ENCODE results near the gene RAB27B.
"Not testable (repeated sequence)": the region's sequence is repeated elsewhere in the genome, so short reads cannot be mapped to it uniquely, and the experiment has no call there.

The RAB27B gene

DNA sequence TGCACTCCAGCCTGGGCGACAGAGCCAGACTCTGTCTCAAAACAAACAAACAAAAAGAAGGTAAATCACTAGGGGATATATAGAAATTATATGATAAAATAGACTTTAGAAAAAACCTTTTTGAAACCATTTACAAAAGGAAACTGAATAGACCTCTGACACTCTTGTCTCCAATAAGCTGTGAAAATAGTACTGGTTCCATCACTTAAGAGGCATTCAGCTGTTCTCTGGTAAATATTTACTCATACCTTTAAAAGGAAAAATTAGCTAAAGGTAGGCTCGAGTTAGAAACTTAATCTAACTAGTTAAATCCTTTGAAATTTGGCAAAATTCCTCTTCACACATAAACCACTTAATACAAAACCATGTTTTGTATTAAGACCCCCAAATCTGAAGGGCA lies 21.4 kb downstream of the RAB27B start:
- no peak overlapping the region for H3K4me3 ChIP-seq (ENCODE audit: low read depth, low read length)
- no peak for DNase-seq (ENCODE audit: low read depth)
- TF ChIP-seq, protein P1, sequence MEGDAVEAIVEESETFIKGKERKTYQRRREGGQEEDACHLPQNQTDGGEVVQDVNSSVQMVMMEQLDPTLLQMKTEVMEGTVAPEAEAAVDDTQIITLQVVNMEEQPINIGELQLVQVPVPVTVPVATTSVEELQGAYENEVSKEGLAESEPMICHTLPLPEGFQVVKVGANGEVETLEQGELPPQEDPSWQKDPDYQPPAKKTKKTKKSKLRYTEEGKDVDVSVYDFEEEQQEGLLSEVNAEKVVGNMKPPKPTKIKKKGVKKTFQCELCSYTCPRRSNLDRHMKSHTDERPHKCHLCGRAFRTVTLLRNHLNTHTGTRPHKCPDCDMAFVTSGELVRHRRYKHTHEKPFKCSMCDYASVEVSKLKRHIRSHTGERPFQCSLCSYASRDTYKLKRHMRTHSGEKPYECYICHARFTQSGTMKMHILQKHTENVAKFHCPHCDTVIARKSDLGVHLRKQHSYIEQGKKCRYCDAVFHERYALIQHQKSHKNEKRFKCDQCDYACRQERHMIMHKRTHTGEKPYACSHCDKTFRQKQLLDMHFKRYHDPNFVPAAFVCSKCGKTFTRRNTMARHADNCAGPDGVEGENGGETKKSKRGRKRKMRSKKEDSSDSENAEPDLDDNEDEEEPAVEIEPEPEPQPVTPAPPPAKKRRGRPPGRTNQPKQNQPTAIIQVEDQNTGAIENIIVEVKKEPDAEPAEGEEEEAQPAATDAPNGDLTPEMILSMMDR (conservative IDR thresholded peaks at IDR 0.05; ENCODE audit: low read depth, low read length): no peak

DNA sequence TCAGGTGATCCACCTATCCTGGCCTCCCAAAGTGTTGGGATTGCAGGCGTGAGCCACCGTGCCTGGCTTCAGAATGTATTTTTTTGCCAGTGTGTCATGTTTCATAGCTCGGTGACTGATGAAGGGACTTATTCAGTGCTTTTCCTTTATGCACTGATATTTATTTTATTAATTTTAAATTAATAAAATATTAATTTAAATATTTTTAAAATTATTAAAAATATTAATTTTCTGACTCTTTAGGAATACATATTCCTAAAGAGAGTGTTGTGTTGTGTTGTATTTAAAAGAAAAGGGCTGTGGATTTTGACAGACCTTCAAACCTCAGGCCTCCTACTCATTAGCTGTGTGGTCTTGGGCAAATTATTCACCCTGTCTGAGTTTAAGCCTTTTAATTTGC lies 22.3 kb downstream of the RAB27B start:
- TF ChIP-seq, protein P1 (conservative IDR thresholded peaks at IDR 0.05; ENCODE audit: low read depth, low read length): no peak
- no peak for DNase-seq (ENCODE audit: low read depth)
- H3K4me3 ChIP-seq (ENCODE audit: low read depth, low read length): no peak overlapping the region

DNA sequence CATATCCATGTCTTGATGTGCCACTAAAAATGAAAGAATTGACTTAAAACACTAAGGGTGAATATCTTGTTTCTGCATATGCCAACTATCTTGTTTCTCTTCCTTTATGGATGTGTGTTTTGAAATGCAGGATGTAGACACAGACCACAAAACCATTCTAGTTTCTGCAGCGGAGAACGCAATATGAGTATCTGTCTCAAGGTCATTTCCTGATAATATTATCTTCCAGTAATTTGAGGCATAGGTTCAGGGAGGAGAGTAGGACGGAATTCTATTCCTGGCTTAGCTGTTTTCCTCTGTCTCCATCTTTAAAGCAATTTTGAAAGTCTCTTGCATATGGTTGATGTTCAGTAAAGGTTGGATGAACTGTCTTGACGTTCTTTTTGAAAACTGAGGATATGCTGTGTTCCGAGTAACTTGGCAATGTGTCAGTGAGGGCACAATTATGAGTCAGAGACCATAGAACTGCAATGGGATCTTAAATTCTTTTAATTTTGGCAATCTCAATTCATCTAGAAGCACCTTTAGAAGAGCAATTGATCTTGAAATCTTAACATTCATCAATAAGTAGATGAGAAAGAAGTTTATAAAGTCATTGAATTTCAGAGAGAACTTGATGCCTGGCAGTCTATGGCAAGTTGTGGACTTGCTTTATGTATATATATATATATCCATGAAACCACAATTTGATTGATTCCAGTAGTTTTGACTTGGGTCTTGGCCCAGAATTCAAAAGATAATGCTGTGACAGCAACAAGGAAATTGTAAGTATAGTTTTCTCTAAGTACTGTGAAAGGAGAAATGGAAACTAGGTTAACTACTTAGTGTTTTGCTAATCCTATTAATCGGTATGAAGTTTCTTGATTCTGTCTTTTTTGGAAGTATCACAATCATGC lies 24.8 kb downstream of the RAB27B start:
- DNase-seq (ENCODE audit: low read depth): peak; percentile 70
- TF ChIP-seq, protein P1 (conservative IDR thresholded peaks at IDR 0.05; ENCODE audit: low read depth, low read length): no peak
- no peak overlapping the region for H3K4me3 ChIP-seq (ENCODE audit: low read depth, low read length)

DNA sequence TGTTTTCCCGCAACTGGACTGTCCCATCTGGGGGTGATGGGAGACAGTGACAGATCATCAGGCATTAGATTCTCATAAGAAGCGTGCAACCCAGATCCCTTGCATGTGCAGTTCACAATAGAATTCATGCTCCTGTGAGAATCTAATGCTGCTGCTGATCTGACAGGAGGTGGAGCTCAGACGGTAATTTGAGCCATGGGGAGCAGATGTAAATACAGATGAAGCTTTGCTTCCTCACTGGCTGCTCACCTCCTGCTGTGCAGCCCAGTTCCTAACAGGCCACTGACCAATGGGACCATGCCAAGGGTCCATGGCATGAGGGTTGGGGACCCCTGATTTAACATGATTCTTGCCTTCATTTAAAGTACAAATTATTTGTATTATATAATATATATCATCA lies 26.8 kb downstream of the RAB27B start:
- H3K4me3 ChIP-seq (ENCODE audit: low read depth, low read length); DNase-seq (ENCODE audit: low read depth): not testable (repeated sequence)

- peak; percentile 8 for DNase-seq (ENCODE audit: low read depth)
- TF ChIP-seq, protein P1 (conservative IDR thresholded peaks at IDR 0.05; ENCODE audit: low read depth, low read length): no peak
- H3K4me3 ChIP-seq (ENCODE audit: low read depth, low read length): no peak overlapping the region
These were observed 27.9 kb downstream of the RAB27B start for GRCh38 chr18:54856105-54856646.

- TF ChIP-seq, protein P1 (conservative IDR thresholded peaks at IDR 0.05; ENCODE audit: low read depth, low read length): no peak
- DNase-seq (ENCODE audit: low read depth): no peak
- H3K4me3 ChIP-seq (ENCODE audit: low read depth, low read length): no peak overlapping the region
These were observed 29.2 kb downstream of the RAB27B start for GRCh38 chr18:54857499-54857898.

GRCh38 chr18:54859667-54860421 lies 31.6 kb downstream of the RAB27B start:
- TF ChIP-seq, protein P1 (conservative IDR thresholded peaks at IDR 0.05; ENCODE audit: low read depth, low read length): no peak
- DNase-seq (ENCODE audit: low read depth): peak; percentile 20
- no peak overlapping the region for H3K4me3 ChIP-seq (ENCODE audit: low read depth, low read length)

Data from choroid plexus epithelial cell (primary cell).